SU-DHL-6 (cell line): ENCODE measurements around the gene ACVR1.

Experiments used
- H2AFZ ChIP-seq: fragments of 200-600 bp; sonication (generic); 2 replicates; pipeline ENCODE4 v1.6.1; 2014; ENCODE audit warnings: low read depth, mild to moderate bottlenecking, moderate library complexity, mixed read lengths, antibody characterized with exemption, low read length; ENCODE audit not compliant: severe bottlenecking
- H3F3A ChIP-seq: fragments of 200-600 bp; shearing (Covaris generic); 2 replicates; pipeline ENCODE4 v1.6.0; 2016; ENCODE audit warnings: antibody characterized with exemption, mild to moderate bottlenecking; ENCODE audit not compliant: insufficient read depth
- H3K27ac ChIP-seq: fragments of 200-600 bp; sonication (generic); 2 replicates; pipeline ENCODE4 v1.5.1; 2016; ENCODE audit warnings: low read depth, mild to moderate bottlenecking, low read length, moderate library complexity, mixed read lengths
- H3K27me3 ChIP-seq: fragments of 200-600 bp; sonication (generic), shearing (Covaris generic); 2 replicates; pipeline ENCODE4 v1.6.0; 2014; ENCODE audit warnings: mild to moderate bottlenecking, low read length
- H3K36me3 ChIP-seq: fragments of 200-600 bp; sonication (generic); 2 replicates; pipeline ENCODE4 v1.6.1; 2014; ENCODE audit warnings: mild to moderate bottlenecking, low read length, mixed read lengths
- H3K4me2 ChIP-seq: fragments of 300-600, 200-600 bp; shearing (Covaris generic), sonication (generic); 2 replicates; pipeline ENCODE4 v1.6.0; 2014; ENCODE audit warnings: low read length, low read depth, mild to moderate bottlenecking; ENCODE audit not compliant: poor library complexity, severe bottlenecking
- H3K4me3 ChIP-seq: fragments of 200-600 bp; sonication (generic); 2 replicates; pipeline ENCODE4 v1.5.1; 2014; ENCODE audit warnings: antibody characterized with exemption, low read length, mild to moderate bottlenecking, mixed read lengths; ENCODE audit not compliant: insufficient read depth, poor library complexity, severe bottlenecking
- H3K79me2 ChIP-seq: fragments of 200-600 bp; sonication (generic); 2 replicates; pipeline ENCODE4 v1.6.1; 2014; ENCODE audit warnings: mild to moderate bottlenecking, low read length, moderate library complexity; ENCODE audit not compliant: insufficient read depth
- H3K9ac ChIP-seq: fragments of 200-600 bp; sonication (generic); 2 replicates; pipeline ENCODE4 v1.7.0; 2014; ENCODE audit warnings: mild to moderate bottlenecking, low read length
- H3K9me2 ChIP-seq: fragments of 200-600 bp; sonication (generic); replicated peaks from 2 replicates; pipeline ENCODE4 v1.6.1; 2014; ENCODE audit warnings: low read length; ENCODE audit not compliant: insufficient read depth
- H3K9me3 ChIP-seq: fragments of 200-600 bp; sonication (generic); 2 replicates; pipeline ENCODE4 v1.6.1; 2014; ENCODE audit warnings: low read length, mixed read lengths; ENCODE audit not compliant: insufficient read depth
- H4K20me1 ChIP-seq: fragments of 200-600 bp; sonication (generic); 2 replicates; pipeline ENCODE4 v1.6.1; 2014; ENCODE audit warnings: low read depth, mild to moderate bottlenecking, antibody characterized with exemption, low read length, moderate library complexity, mixed read lengths
- EZH2phosphoT487 ChIP-seq: fragments of 200-600 bp; sonication (generic), shearing (Covaris generic); conservative IDR thresholded peaks from 2 replicates; pipeline ENCODE4 v1.6.1; 2018; ENCODE audit warnings: mild to moderate bottlenecking, antibody characterized with exemption, low read length, moderate library complexity, mixed read lengths
- TF ChIP-seq, protein P1 (sequence below): fragments of 200-600 bp; sonication (generic); IDR thresholded peaks from one replicate; pipeline ENCODE4 v1.5.1; 2017; ENCODE audit warnings: antibody characterized with exemption, mild to moderate bottlenecking, low read length, moderate library complexity; ENCODE audit not compliant: insufficient read depth, poor library complexity, severe bottlenecking

Gene ACVR1

DNA sequence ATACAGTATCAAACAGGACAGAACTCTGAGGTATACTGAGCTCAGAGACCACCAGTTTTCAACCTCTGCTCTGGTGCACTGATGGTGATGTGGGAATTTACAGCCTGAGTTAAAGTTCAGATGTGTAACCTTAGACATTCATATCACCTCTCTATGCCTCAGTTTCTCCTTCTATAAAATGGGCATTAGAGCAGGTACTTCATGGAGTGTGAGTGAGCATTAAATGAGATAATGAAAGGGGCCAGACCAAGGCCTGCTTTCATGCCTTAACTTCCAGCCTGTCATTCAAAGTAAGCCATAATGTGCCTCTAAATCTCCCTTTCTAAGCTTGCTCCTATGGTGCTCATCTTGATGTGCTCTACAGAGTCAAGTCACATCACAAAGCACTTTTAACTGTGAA is 8.4 kb downstream of the ACVR1 start:
- Histone ChIP-seq H3K27ac (no peak overlapping the region), H2AFZ (no peak overlapping the region), H3K4me3 (no peak overlapping the region), H3K4me2 (no peak overlapping the region), H3K27me3 (no peaks in the 10 kb centered on the region), H3K9me2 (no peaks in the 10 kb centered on the region), H4K20me1 (no peaks in the 10 kb centered on the region), H3K79me2 (no peaks in the 10 kb centered on the region), H3K36me3 (no peaks in the 10 kb centered on the region), H3K9me3 (no peaks in the 10 kb centered on the region), H3K9ac (no peak overlapping the region), H3F3A (no peaks in the 10 kb centered on the region)
- TF ChIP-seq, protein P1, sequence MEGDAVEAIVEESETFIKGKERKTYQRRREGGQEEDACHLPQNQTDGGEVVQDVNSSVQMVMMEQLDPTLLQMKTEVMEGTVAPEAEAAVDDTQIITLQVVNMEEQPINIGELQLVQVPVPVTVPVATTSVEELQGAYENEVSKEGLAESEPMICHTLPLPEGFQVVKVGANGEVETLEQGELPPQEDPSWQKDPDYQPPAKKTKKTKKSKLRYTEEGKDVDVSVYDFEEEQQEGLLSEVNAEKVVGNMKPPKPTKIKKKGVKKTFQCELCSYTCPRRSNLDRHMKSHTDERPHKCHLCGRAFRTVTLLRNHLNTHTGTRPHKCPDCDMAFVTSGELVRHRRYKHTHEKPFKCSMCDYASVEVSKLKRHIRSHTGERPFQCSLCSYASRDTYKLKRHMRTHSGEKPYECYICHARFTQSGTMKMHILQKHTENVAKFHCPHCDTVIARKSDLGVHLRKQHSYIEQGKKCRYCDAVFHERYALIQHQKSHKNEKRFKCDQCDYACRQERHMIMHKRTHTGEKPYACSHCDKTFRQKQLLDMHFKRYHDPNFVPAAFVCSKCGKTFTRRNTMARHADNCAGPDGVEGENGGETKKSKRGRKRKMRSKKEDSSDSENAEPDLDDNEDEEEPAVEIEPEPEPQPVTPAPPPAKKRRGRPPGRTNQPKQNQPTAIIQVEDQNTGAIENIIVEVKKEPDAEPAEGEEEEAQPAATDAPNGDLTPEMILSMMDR: no peak
- TF ChIP-seq EZH2phosphoT487: no peak

DNA sequence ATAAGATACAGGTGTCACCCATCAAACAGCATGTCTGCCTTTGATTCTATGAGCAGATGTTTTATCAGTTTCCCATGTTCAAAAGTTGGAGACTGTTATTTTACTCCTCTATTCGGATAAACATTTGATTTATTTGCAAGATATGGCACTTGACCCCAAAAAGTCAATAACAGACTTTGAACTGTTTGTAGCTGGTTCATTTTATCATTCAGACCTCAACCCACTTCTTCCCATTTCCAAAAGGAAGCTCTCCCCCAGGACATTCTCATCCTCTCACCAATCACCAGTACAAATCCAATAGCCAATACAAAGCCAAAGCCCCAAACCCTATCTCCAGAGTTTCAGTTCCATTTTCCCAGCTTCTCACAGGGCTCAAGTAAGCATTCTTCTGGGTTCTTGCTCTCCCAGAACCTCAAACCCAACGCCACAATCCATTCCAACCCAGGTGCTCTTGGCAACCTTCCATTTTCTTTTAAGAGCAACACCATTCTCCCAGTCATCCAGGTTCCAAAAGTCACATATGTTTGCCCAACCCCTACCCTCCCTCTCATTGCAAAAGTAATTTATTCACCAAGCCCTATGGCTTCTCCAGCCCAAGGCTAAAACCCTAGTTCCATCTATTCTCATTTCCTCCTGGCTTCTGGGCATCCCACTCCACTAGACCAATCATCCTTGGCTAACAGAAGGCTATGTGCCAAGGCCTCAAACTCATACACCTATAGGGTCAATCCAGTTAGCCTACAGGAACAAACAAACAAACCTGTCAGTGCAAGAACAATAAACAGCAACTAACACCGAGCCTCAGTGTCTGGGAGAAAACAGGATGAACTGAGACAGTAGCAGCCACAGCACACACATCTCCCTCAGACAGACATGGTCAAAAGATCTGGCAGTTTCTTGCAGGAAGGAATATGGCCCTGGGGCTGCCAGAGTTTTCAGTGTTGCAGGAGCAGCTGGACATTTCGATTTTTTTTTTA is 9.2 kb downstream of the ACVR1 start:
- Histone ChIP-seq H3K27ac (no peak overlapping the region), H4K20me1 (no peaks in the 10 kb centered on the region), H3K36me3 (no peaks in the 10 kb centered on the region), H3K27me3 (no peaks in the 10 kb centered on the region), H3K4me2 (no peak overlapping the region), H3F3A (no peaks in the 10 kb centered on the region), H3K4me3 (no peak overlapping the region), H3K9ac (no peak overlapping the region), H3K9me3 (no peaks in the 10 kb centered on the region), H3K9me2 (no peaks in the 10 kb centered on the region), H3K79me2 (no peaks in the 10 kb centered on the region), H2AFZ (no peak overlapping the region)
- no peak for TF ChIP-seq EZH2phosphoT487
- TF ChIP-seq, protein P1: no peak

DNA sequence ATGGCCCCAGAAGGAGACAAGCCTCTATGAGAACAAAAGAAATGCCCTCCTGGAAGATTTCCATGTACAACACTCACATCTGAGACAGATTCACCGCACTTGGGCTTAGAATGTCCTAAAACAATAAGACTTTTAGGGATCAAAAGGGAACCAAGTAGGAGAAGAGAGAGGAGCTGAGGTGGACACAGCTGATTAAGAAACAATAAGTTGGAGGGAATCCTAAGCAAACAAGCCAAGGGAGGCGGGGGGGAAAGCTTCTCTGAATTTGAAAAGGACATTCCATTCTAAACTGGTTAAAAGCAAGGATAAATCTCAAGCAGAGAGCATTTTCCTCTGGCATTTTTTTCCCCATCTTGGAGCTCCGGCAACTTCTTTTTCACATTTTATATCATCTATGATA is 9.9 kb downstream of the ACVR1 start:
- TF ChIP-seq, protein P1: no peak
- TF ChIP-seq EZH2phosphoT487: no peak
- Histone ChIP-seq H3K9me2 (no peaks in the 10 kb centered on the region), H3K27me3 (no peaks in the 10 kb centered on the region), H3K4me2 (no peak overlapping the region), H3K9ac (no peak overlapping the region), H3K4me3 (no peak overlapping the region), H2AFZ (no peak overlapping the region), H3K9me3 (no peaks in the 10 kb centered on the region), H3K36me3 (no peaks in the 10 kb centered on the region), H4K20me1 (no peaks in the 10 kb centered on the region), H3K27ac (no peak overlapping the region), H3K79me2 (no peaks in the 10 kb centered on the region), H3F3A (no peaks in the 10 kb centered on the region)
